K562 (cell line): Measurements from ENCODE around the gene TRMT2A. TPM values are rescaled to one million over a fixed set of nuclear protein-coding genes. Genes with fewer than 3 reads are reported as not detected.

Source experiments
- CHD4 ChIP-seq: fragments of 200-600 bp; sonication (generic); IDR thresholded peaks from 3 replicates; pipeline ENCODE4 v1.6.1; 2012; ENCODE audit warnings: low read depth, mild to moderate bottlenecking, mixed read lengths, low read length, inconsistent platforms; ENCODE audit not compliant: insufficient read depth, insufficient replicate concordance, poor library complexity, severe bottlenecking
- CHD7 ChIP-seq: fragments of 200-600 bp; sonication (generic); IDR thresholded peaks from one replicate; pipeline ENCODE4 v1.6.1; 2012; ENCODE audit warnings: mild to moderate bottlenecking, low read depth, low read length, inconsistent platforms
- LARP7 ChIP-seq: fragments of 450-650 bp; IDR thresholded peaks from 2 replicates; pipeline ENCODE4 v1.6.1; 2016
- MAZ ChIP-seq, 2 experiments: fragments of 450-650 bp in 1 of 2; sonication (generic) in 1 of 2; formaldehyde crosslinking; IDR thresholded peaks in 1 of 2; conservative IDR thresholded peaks in 1 of 2; 2 replicates each; pipeline versions ENCODE4 v1.4.0 to v1.5.0; 2020; ENCODE audit warnings: mild to moderate bottlenecking in 1 of 2, missing genetic modification reagents in 1 of 2
- MBD1 ChIP-seq: fragments of 250-450 bp; sonication (Bioruptor Pico); IDR thresholded peaks from 2 replicates; pipeline ENCODE4 v1.8.0; 2022; ENCODE audit warnings: inconsistent platforms
- MEF2D ChIP-seq: conservative IDR thresholded peaks from 2 replicates; pipeline ENCODE4 v1.6.1; 2016; ENCODE audit warnings: low read depth, missing genetic modification characterization, missing compliant biosample characterization
- PHB2 ChIP-seq: fragments of 450-650 bp; IDR thresholded peaks from 2 replicates; pipeline ENCODE4 v1.6.1; 2017; ENCODE audit warnings: low read depth
- RFX7 ChIP-seq: fragments of 250-450 bp; sonication (Bioruptor Pico); IDR thresholded peaks from 2 replicates; pipeline ENCODE4 v1.5.1; 2021; ENCODE audit warnings: mild to moderate bottlenecking
- SIRT6 ChIP-seq: IDR thresholded peaks from one replicate; pipeline ENCODE4 v1.6.1; 2012; ENCODE audit warnings: low read depth, mild to moderate bottlenecking, control low read depth, inconsistent platforms, low read length, moderate library complexity
- SMARCA4 ChIP-seq: fragments of 450-650 bp; IDR thresholded peaks from 2 replicates; pipeline ENCODE4 v1.6.1; 2016
- SRF ChIP-seq, 2 experiments: fragments of 250-450, 450-650 bp in 1 of 2; sonication (Bioruptor Pico) in 1 of 2; sonication (generic) in 1 of 2; formaldehyde crosslinking; IDR thresholded peaks; 2 replicates each; pipeline versions ENCODE4 v1.5.0 to v1.5.1; 2020 to 2022; ENCODE audit warnings: mild to moderate bottlenecking in 1 of 2, missing genetic modification reagents in 1 of 2
- TAF1 ChIP-seq: IDR thresholded peaks from 2 replicates; pipeline ENCODE4 v1.6.1; 2011; ENCODE audit warnings: mild to moderate bottlenecking, low read length, moderate library complexity; ENCODE audit not compliant: insufficient read depth, control insufficient read depth, severe bottlenecking; ENCODE audit errors: extremely low read depth
- ZSCAN29 ChIP-seq: fragments of 450-650 bp; IDR thresholded peaks from 2 replicates; pipeline ENCODE4 v1.6.1; 2017
- polyA plus RNA-seq, 8 experiments: library from polyadenylated mRNA; depleted of rRNA in 4 of 8; stranded (reverse) in 5 of 8; unstranded in 3 of 8; fragments of >200 nt; fragmentation: Nextera tagmentation in 2 of 8; fragmentation: Illumina TruSeq in 1 of 8; extraction: Ambion mirVana in 2 of 8; extraction: Trizol in 1 of 8; gene quantifications; 2 replicates each; pipeline versions ENCODE4 v1.2.1 to v1.2.3, GENCODE V29; 2011 to 2014; ENCODE audit warnings: inconsistent platforms in 1 of 8, missing spikeins in 1 of 8
- total RNA-seq, 7 experiments: library from RNA; depleted of rRNA in 6 of 7; stranded (reverse); fragments of >200 nt in 6 of 7; fragmentation: Illumina TruSeq in 2 of 7; extraction: Trizol in 2 of 7; gene quantifications; 2 replicates each; pipeline versions ENCODE4 v1.2.1 to v1.2.3, GENCODE V29; 2011 to 2021; ENCODE audit warnings: low replicate concordance in 1 of 7

Gene TRMT2A
- total and polyA plus RNA-seq, 9 of the 15 experiments (the other 6 are each of a cell fraction or from before 2014, with no cell fraction given), result 1.6 to 265 (median 140) TPM

GRCh38 chr22:20110359-20110985, 6.6 kb downstream of the TRMT2A start (continued):
- TF ChIP-seq CHD7 (no peak), SMARCA4 (no peak), RFX7 (CRISPR knock-in tag) (0 out of 2 replicates have a peak, but pooled peaks have one; percentile 38), MEF2D (tag) (no peak), SRF (CRISPR knock-in tag; IDR thresholded peaks at IDR 0.05) (no peak), PHB2 (no peak), MBD1 (CRISPR knock-in tag) (no peak), MAZ (CRISPR knock-in tag; conservative IDR thresholded peaks at IDR 0.05 in 1 of 2, IDR thresholded peaks at IDR 0.05 in 1 of 2) (0 out of 4 replicates have a peak, but pooled peaks of 1 of the 2 experiments have one; percentile 1), CHD4 (no peak), SIRT6 (peak; percentile 21), LARP7 (no peak), TAF1 (no peak), ZSCAN29 (no peak)
